Progenitor cell of endocrine pancreas (in vitro differentiated cells): ENCODE data around the gene IL10. TPM values are rescaled to one million over a fixed set of nuclear protein-coding genes. Genes with fewer than 3 reads are reported as not detected.
"Not testable (repeated sequence)": the region's sequence is repeated elsewhere in the genome, so short reads cannot be mapped to it uniquely, and the experiment has no call there.

Experiments
- DNase-seq: peaks from one replicate; pipeline ENCODE4 v3.0.0; 2021; ENCODE audit warnings: low spot score; ENCODE audit not compliant: unreplicated experiment
- H3K27ac Mint-ChIP-seq: 2 replicates; pipeline ENCODE4 v1.8.0; 2021; ENCODE audit warnings: mild to moderate bottlenecking, moderate library complexity, mixed read lengths
- H3K27me3 Mint-ChIP-seq: 2 replicates; pipeline ENCODE4 v1.8.0; 2021; ENCODE audit warnings: mixed read lengths
- H3K36me3 Mint-ChIP-seq: 2 replicates; pipeline ENCODE4 v1.8.0; 2022; ENCODE audit warnings: mixed read lengths; ENCODE audit not compliant: insufficient read depth
- H3K4me1 Mint-ChIP-seq: 2 replicates; pipeline ENCODE4 v1.8.0; 2021; ENCODE audit warnings: low read depth, mixed read lengths
- H3K4me3 Mint-ChIP-seq: 2 replicates; pipeline ENCODE4 v1.8.0; 2021; ENCODE audit warnings: low read depth, mild to moderate bottlenecking, moderate library complexity, mixed read lengths
- H3K9me3 Mint-ChIP-seq: 2 replicates; pipeline ENCODE4 v1.8.0; 2021; ENCODE audit warnings: low read depth, mixed read lengths
- CTCF ChIP-seq: fragments of 200-600 bp; sonication (generic); IDR thresholded peaks from one replicate; pipeline ENCODE4 v1.5.0; 2021; ENCODE audit warnings: antibody characterized with exemption, mild to moderate bottlenecking; ENCODE audit not compliant: unreplicated experiment
- total RNA-seq: library from RNA; stranded (reverse); gene quantifications from 2 replicates; pipeline ENCODE4 v1.2.1, GENCODE V29; 2021

The IL10 gene
- total RNA-seq, 1 donor from 2014 or later: not detected

- H3K36me3 Mint-ChIP-seq: no peaks in the 10 kb centered on the region
- no peak for TF ChIP-seq CTCF
- peaks cover 4% of the 10 kb centered on the region for H3K27me3 Mint-ChIP-seq
- no peak overlapping the region for H3K4me3 Mint-ChIP-seq
- H3K27ac Mint-ChIP-seq: no peak overlapping the region
- H3K4me1 Mint-ChIP-seq: peaks cover 12% of the 10 kb centered on the region
- DNase-seq: no peak
- H3K9me3 Mint-ChIP-seq: no peaks in the 10 kb centered on the region
Measured at GRCh38 chr1:206779638-206780037, 7.3 kb upstream of the IL10 start.

GRCh38 chr1:206778911-206779310 is 6.6 kb upstream of the IL10 start:
- H3K27me3 Mint-ChIP-seq, DNase-seq, H3K36me3 Mint-ChIP-seq, H3K9me3 Mint-ChIP-seq, H3K4me3 Mint-ChIP-seq, H3K27ac Mint-ChIP-seq: not testable (repeated sequence)
- H3K4me1 Mint-ChIP-seq: peaks cover 13% of the 10 kb centered on the region

GRCh38 chr1:206778031-206778430 is 5.7 kb upstream of the IL10 start:
- DNase-seq: no peak
- no peak for TF ChIP-seq CTCF
- no peak overlapping the region for H3K27ac Mint-ChIP-seq
- H3K27me3 Mint-ChIP-seq: no peaks in the 10 kb centered on the region
- no peaks in the 10 kb centered on the region for H3K9me3 Mint-ChIP-seq
- no peaks in the 10 kb centered on the region for H3K36me3 Mint-ChIP-seq
- H3K4me1 Mint-ChIP-seq: peaks cover 13% of the 10 kb centered on the region
- H3K4me3 Mint-ChIP-seq: no peak overlapping the region

DNA sequence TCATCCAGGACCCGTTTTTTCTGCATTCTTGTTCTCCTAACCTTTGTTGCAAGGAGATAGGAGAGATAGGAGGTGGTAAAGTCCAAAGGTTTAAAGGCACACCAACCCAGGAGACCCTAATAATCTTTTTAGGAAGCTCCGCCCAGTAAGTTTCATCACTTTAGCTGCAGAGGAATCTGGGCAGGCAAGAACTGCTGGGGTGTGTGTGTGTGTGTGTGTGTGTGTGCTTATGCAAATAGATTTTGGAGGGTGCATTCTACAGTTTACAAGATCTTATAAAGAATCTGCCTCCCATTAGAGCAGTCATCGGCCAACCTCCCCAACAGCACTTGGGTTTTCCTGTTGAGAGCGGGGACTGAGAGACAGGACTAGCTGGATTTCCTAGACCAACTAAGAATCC is 3.9 kb upstream of the IL10 start:
- Mint-ChIP-seq H3K27ac (no peak overlapping the region), H3K4me1 (peaks cover 16% of the 10 kb centered on the region), H3K9me3 (no peaks in the 10 kb centered on the region), H3K36me3 (no peaks in the 10 kb centered on the region), H3K27me3 (peaks cover 12% of the 10 kb centered on the region), H3K4me3 (no peak overlapping the region)
- DNase-seq: no peak
- no peak for TF ChIP-seq CTCF

- TF ChIP-seq CTCF: no peak
- Mint-ChIP-seq H3K4me3 (no peak overlapping the region), H3K9me3 (no peaks in the 10 kb centered on the region), H3K36me3 (no peaks in the 10 kb centered on the region), H3K27me3 (peaks cover 19% of the 10 kb centered on the region), H3K4me1 (peaks cover 33% of the 10 kb centered on the region), H3K27ac (no peak overlapping the region)
- no peak for DNase-seq
Measured at GRCh38 chr1:206774093-206774492, 1.8 kb upstream of the IL10 start.

- H3K4me3 Mint-ChIP-seq: no peak overlapping the region
- no peak for TF ChIP-seq CTCF
- DNase-seq: no peak
- no peaks in the 10 kb centered on the region for H3K36me3 Mint-ChIP-seq
- no peaks in the 10 kb centered on the region for H3K9me3 Mint-ChIP-seq
- no peak overlapping the region for H3K27ac Mint-ChIP-seq
- H3K27me3 Mint-ChIP-seq: peaks cover 22% of the 10 kb centered on the region
- H3K4me1 Mint-ChIP-seq: peaks cover 40% of the 10 kb centered on the region
Measured at GRCh38 chr1:206771338-206771692, 979 bp downstream of the IL10 start.
